HepG2 (cell line): ENCODE data around the gene AKAP1. TPM values are rescaled to one million over a fixed set of nuclear protein-coding genes. Genes with fewer than 3 reads are reported as not detected.

ENCODE experiments used
- ARNT2 ChIP-seq: sonication (generic); formaldehyde crosslinking; IDR thresholded peaks from 2 replicates; pipeline ENCODE4 v1.8.0; 2022; ENCODE audit warnings: mild to moderate bottlenecking, low read depth, missing genetic modification reagents, moderate library complexity
- CHCHD3 ChIP-seq: sonication (generic); formaldehyde crosslinking; IDR thresholded peaks from 2 replicates; pipeline ENCODE4 v1.8.0; 2022; ENCODE audit warnings: mild to moderate bottlenecking, missing genetic modification reagents, moderate library complexity
- HMG20A ChIP-seq: IDR thresholded peaks from 2 replicates; pipeline ENCODE4 v1.6.1; 2016; ENCODE audit warnings: borderline replicate concordance
- KAT7 ChIP-seq: IDR thresholded peaks from 2 replicates; pipeline ENCODE4 v1.6.1; 2018; ENCODE audit warnings: borderline replicate concordance, missing compliant biosample characterization
- MIER3 ChIP-seq: IDR thresholded peaks from 2 replicates; pipeline ENCODE4 v1.6.1; 2016; ENCODE audit warnings: missing compliant biosample characterization, borderline replicate concordance
- NR2F1 ChIP-seq, 2 experiments: fragments of 450-650 bp in 1 of 2; formaldehyde crosslinking in 1 of 2; IDR thresholded peaks; 2 replicates each; pipeline versions ENCODE4 v1.5.0 to v1.6.1; 2016 to 2020; ENCODE audit warnings: mild to moderate bottlenecking in 1 of 2, missing compliant biosample characterization in 1 of 2, missing genetic modification reagents in 1 of 2, moderate library complexity in 1 of 2
- PAX8 ChIP-seq: sonication (generic); formaldehyde crosslinking; IDR thresholded peaks from 2 replicates; pipeline ENCODE4 v1.8.0; 2022; ENCODE audit warnings: mild to moderate bottlenecking, missing genetic modification reagents, borderline replicate concordance
- PLRG1 ChIP-seq: fragments of 450-650 bp; conservative IDR thresholded peaks from 2 replicates; pipeline ENCODE4 v1.6.1; 2016
- PPARG ChIP-seq: conservative IDR thresholded peaks from 2 replicates; pipeline ENCODE4 v1.6.1; 2016; ENCODE audit warnings: missing biosample characterization, missing genetic modification reagents
- RBFOX2 ChIP-seq: fragments of 200-400 bp; formaldehyde crosslinking; IDR thresholded peaks from 2 replicates; pipeline ENCODE4 v1.6.1; 2017; ENCODE audit warnings: low read depth, mild to moderate bottlenecking, low read length
- RORA ChIP-seq: sonication (generic); formaldehyde crosslinking; IDR thresholded peaks from 2 replicates; pipeline ENCODE4 v1.5.0; 2020; ENCODE audit warnings: mild to moderate bottlenecking, missing genetic modification reagents, moderate library complexity
- SIN3A ChIP-seq: IDR thresholded peaks from 2 replicates; pipeline ENCODE4 v1.6.1; 2011; ENCODE audit warnings: low read depth, mild to moderate bottlenecking, control low read depth, low read length, borderline replicate concordance
- SKI ChIP-seq: fragments of 450-650 bp; IDR thresholded peaks from one replicate; pipeline ENCODE4 v1.6.1; 2018; ENCODE audit warnings: mild to moderate bottlenecking; ENCODE audit not compliant: partially characterized antibody
- SMAD1 ChIP-seq: sonication (generic); formaldehyde crosslinking; IDR thresholded peaks from 2 replicates; pipeline ENCODE4 v1.4.0; 2020; ENCODE audit warnings: missing genetic modification reagents, low read depth, mild to moderate bottlenecking, borderline replicate concordance
- ZFP90 ChIP-seq: sonication (generic); formaldehyde crosslinking; IDR thresholded peaks from 2 replicates; pipeline ENCODE4 v1.8.0; 2022; ENCODE audit warnings: missing genetic modification reagents, mild to moderate bottlenecking, inconsistent platforms, borderline replicate concordance
- ZNF34 ChIP-seq: sonication (generic); formaldehyde crosslinking; IDR thresholded peaks from 2 replicates; pipeline ENCODE4 v1.4.0; 2020; ENCODE audit warnings: mild to moderate bottlenecking, missing genetic modification reagents, borderline replicate concordance
- ZNF792 ChIP-seq: IDR thresholded peaks from 2 replicates; pipeline ENCODE4 v1.6.1; 2016
- polyA plus RNA-seq, 8 experiments: library from polyadenylated mRNA; depleted of rRNA in 3 of 8; stranded (reverse) in 7 of 8; unstranded in 1 of 8; fragments of >200 nt; fragmentation: Illumina TruSeq in 4 of 8; extraction: Trizol in 4 of 8; gene quantifications; 2 replicates each; pipeline versions ENCODE4 v1.2.1 to v1.2.3, GENCODE V29; 2011 to 2016; ENCODE audit warnings: low read depth in 4 of 8, missing spikeins in 1 of 8, mixed read lengths in 1 of 8; ENCODE audit not compliant: insufficient read depth in 1 of 8
- total RNA-seq, 5 experiments: library from RNA; depleted of rRNA; stranded (reverse); fragments of >200 nt; fragmentation: Illumina TruSeq; extraction: Trizol; gene quantifications; 2 replicates each; pipeline ENCODE4 v1.2.3, GENCODE V29; 2016; ENCODE audit warnings: low read depth in 1 of 5
- TF ChIP-seq, protein P1 (sequence below): sonication (generic); formaldehyde crosslinking; IDR thresholded peaks from 2 replicates; pipeline ENCODE4 v1.4.0; 2020; ENCODE audit warnings: missing genetic modification reagents
- TF ChIP-seq, protein P2 (sequence below): sonication (generic); formaldehyde crosslinking; IDR thresholded peaks from 2 replicates; pipeline ENCODE4 v1.4.0; 2020; ENCODE audit warnings: mild to moderate bottlenecking, missing genetic modification reagents
- TF ChIP-seq, protein P3 (sequence below): sonication (generic); formaldehyde crosslinking; IDR thresholded peaks from 2 replicates; pipeline ENCODE4 v1.5.0; 2020; ENCODE audit warnings: mild to moderate bottlenecking, missing genetic modification reagents
- TF ChIP-seq, protein P4 (sequence below): sonication (generic); formaldehyde crosslinking; conservative IDR thresholded peaks from 2 replicates; pipeline ENCODE4 v1.4.0; 2020; ENCODE audit warnings: missing genetic modification reagents
- TF ChIP-seq, protein P5 (sequence below): sonication (generic); formaldehyde crosslinking; IDR thresholded peaks from 2 replicates; pipeline ENCODE4 v1.4.0; 2020; ENCODE audit warnings: missing genetic modification reagents
- TF ChIP-seq, protein P6 (sequence below): IDR thresholded peaks from 2 replicates; pipeline ENCODE4 v1.6.1; 2016; ENCODE audit warnings: mild to moderate bottlenecking, missing biosample characterization, missing genetic modification reagents

Gene AKAP1
- total and polyA plus RNA-seq, 2 of the 13 experiments (the other 11 are each of a cell fraction or from before 2014, with no cell fraction given) = 101 to 131 TPM

DNA sequence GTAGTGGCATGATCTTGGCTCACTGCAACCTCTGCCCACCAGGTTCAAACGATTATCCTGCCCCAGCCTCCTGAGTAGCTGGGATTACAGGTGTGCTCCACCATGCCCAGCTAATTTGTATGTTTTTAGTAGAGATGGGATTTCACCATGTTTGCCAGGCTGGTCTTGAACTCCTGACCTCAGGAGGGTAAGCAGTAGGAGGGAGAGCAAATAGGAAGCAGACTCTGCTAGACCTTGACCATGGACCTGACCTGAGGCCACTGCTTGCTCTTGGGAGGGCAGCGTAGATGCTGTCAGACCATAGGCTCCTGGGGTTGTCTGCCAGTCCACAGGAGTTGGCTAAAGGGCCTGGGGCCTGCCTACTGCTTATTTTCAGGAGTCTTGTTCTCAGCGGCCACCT, 28.6 kb downstream of the AKAP1 start (continued):
- TF ChIP-seq, protein P1, sequence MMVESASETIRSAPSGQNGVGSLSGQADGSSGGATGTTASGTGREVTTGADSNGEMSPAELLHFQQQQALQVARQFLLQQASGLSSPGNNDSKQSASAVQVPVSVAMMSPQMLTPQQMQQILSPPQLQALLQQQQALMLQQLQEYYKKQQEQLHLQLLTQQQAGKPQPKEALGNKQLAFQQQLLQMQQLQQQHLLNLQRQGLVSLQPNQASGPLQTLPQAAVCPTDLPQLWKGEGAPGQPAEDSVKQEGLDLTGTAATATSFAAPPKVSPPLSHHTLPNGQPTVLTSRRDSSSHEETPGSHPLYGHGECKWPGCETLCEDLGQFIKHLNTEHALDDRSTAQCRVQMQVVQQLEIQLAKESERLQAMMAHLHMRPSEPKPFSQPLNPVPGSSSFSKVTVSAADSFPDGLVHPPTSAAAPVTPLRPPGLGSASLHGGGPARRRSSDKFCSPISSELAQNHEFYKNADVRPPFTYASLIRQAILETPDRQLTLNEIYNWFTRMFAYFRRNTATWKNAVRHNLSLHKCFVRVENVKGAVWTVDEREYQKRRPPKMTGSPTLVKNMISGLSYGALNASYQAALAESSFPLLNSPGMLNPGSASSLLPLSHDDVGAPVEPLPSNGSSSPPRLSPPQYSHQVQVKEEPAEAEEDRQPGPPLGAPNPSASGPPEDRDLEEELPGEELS (CRISPR knock-in tag) = 0 out of 2 replicates have a peak, but pooled peaks have one; percentile 27
- TF ChIP-seq KAT7 (CRISPR knock-in tag) (no peak), PPARG (CRISPR knock-in tag) (no peak), ARNT2 (no peak), ZNF34 (CRISPR knock-in tag) (no peak), PLRG1 (no peak), HMG20A (no peak), SIN3A (no peak), SKI (peak; percentile 94), RORA (CRISPR knock-in tag) (no peak), ZFP90 (CRISPR knock-in tag) (no peak), NR2F1 (CRISPR knock-in tag; IDR thresholded peaks at IDR 0.05) (0 out of 4 replicates have a peak, but pooled peaks of 1 of the 2 experiments have one; percentile 28), RBFOX2 (no peak), CHCHD3 (no peak), SMAD1 (no peak), ZNF792 (CRISPR knock-in tag) (0 out of 2 replicates have a peak, but pooled peaks have one; percentile 16), MIER3 (no peak), PAX8 (CRISPR knock-in tag) (no peak)
- TF ChIP-seq, protein P2, sequence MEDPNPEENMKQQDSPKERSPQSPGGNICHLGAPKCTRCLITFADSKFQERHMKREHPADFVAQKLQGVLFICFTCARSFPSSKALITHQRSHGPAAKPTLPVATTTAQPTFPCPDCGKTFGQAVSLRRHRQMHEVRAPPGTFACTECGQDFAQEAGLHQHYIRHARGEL = no peak
- TF ChIP-seq, protein P3, sequence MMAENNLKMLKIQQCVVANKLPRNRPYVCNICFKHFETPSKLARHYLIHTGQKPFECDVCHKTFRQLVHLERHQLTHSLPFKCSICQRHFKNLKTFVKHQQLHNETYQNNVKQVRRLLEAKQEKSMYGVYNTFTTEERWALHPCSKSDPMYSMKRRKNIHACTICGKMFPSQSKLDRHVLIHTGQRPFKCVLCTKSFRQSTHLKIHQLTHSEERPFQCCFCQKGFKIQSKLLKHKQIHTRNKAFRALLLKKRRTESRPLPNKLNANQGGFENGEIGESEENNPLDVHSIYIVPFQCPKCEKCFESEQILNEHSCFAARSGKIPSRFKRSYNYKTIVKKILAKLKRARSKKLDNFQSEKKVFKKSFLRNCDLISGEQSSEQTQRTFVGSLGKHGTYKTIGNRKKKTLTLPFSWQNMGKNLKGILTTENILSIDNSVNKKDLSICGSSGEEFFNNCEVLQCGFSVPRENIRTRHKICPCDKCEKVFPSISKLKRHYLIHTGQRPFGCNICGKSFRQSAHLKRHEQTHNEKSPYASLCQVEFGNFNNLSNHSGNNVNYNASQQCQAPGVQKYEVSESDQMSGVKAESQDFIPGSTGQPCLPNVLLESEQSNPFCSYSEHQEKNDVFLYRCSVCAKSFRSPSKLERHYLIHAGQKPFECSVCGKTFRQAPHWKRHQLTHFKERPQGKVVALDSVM (CRISPR knock-in tag) = no peak
- TF ChIP-seq, protein P4, sequence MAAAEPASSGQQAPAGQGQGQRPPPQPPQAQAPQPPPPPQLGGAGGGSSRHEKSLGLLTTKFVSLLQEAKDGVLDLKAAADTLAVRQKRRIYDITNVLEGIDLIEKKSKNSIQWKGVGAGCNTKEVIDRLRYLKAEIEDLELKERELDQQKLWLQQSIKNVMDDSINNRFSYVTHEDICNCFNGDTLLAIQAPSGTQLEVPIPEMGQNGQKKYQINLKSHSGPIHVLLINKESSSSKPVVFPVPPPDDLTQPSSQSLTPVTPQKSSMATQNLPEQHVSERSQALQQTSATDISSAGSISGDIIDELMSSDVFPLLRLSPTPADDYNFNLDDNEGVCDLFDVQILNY = no peak
- TF ChIP-seq, protein P5, sequence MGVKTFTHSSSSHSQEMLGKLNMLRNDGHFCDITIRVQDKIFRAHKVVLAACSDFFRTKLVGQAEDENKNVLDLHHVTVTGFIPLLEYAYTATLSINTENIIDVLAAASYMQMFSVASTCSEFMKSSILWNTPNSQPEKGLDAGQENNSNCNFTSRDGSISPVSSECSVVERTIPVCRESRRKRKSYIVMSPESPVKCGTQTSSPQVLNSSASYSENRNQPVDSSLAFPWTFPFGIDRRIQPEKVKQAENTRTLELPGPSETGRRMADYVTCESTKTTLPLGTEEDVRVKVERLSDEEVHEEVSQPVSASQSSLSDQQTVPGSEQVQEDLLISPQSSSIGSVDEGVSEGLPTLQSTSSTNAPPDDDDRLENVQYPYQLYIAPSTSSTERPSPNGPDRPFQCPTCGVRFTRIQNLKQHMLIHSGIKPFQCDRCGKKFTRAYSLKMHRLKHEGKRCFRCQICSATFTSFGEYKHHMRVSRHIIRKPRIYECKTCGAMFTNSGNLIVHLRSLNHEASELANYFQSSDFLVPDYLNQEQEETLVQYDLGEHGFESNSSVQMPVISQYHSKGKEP (CRISPR knock-in tag) = no peak
- TF ChIP-seq, protein P6, sequence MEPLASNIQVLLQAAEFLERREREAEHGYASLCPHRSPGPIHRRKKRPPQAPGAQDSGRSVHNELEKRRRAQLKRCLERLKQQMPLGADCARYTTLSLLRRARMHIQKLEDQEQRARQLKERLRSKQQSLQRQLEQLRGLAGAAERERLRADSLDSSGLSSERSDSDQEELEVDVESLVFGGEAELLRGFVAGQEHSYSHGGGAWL = no peak
